Measurements from ENCODE around the gene ITPR2. TPM values are rescaled to one million over a fixed set of nuclear protein-coding genes. Genes with fewer than 3 reads are reported as not detected.
A peak's percentile ranks its signal among the peaks of the same experiment; 100 is the strongest.

The ITPR2 gene
- total RNA-seq, 6 experiments from 2014 or later = 6.9 to 8.4 (median 7.6) TPM

GRCh38 chr12:26818201-26818600 is 14.8 kb downstream of the ITPR2 start:
- Mint-ChIP-seq H3K4me1 (ENCODE audit: low read depth) (peaks cover 28% of the 10 kb centered on the region), H3K27ac (no peak overlapping the region), H3K27me3 (ENCODE audit: insufficient read depth) (no peaks in the 10 kb centered on the region), H3K36me3 (ENCODE audit: low read depth) (no peaks in the 10 kb centered on the region), H3K9me3 (no peaks in the 10 kb centered on the region), H3K4me3 (no peak overlapping the region)
- TF ChIP-seq CTCF (IDR thresholded peaks at IDR 0.05) = no peak
- DNase-seq = no peak

GRCh38 chr12:26817183-26817591 is 15.8 kb downstream of the ITPR2 start:
- Mint-ChIP-seq H3K27me3 (ENCODE audit: insufficient read depth) (no peaks in the 10 kb centered on the region), H3K27ac (no peak overlapping the region), H3K9me3 (no peaks in the 10 kb centered on the region), H3K36me3 (ENCODE audit: low read depth) (no peaks in the 10 kb centered on the region), H3K4me3 (no peak overlapping the region), H3K4me1 (ENCODE audit: low read depth) (peaks cover 18% of the 10 kb centered on the region)
- no peak for TF ChIP-seq CTCF (IDR thresholded peaks at IDR 0.05)
- DNase-seq = no peak

- DNase-seq = no peak
- Mint-ChIP-seq H3K36me3 (ENCODE audit: low read depth) (no peaks in the 10 kb centered on the region), H3K4me3 (no peak overlapping the region), H3K27ac (no peak overlapping the region), H3K4me1 (ENCODE audit: low read depth) (peaks cover 24% of the 10 kb centered on the region), H3K9me3 (no peaks in the 10 kb centered on the region), H3K27me3 (ENCODE audit: insufficient read depth) (no peaks in the 10 kb centered on the region)
- TF ChIP-seq CTCF (IDR thresholded peaks at IDR 0.05) = no peak
Measured at GRCh38 chr12:26813812-26814211, 19.2 kb downstream of the ITPR2 start.

- Mint-ChIP-seq H3K4me1 (ENCODE audit: low read depth) (peaks cover 31% of the 10 kb centered on the region), H3K9me3 (no peaks in the 10 kb centered on the region), H3K27ac (peak overlapping the region; percentile 61), H3K36me3 (ENCODE audit: low read depth) (no peaks in the 10 kb centered on the region), H3K4me3 (peak overlapping the region; percentile 72; the same call in 1 of the 2 replicates), H3K27me3 (ENCODE audit: insufficient read depth) (no peaks in the 10 kb centered on the region)
- peak; percentile 23 for DNase-seq
- TF ChIP-seq CTCF (IDR thresholded peaks at IDR 0.05) = no peak
Measured at GRCh38 chr12:26810330-26810729, 22.7 kb downstream of the ITPR2 start.

GRCh38 chr12:26809611-26810285 is 23.2 kb downstream of the ITPR2 start:
- H3K27ac Mint-ChIP-seq = no peak overlapping the region; the same call in 1 of the 2 replicates
- DNase-seq = no peak
- peaks cover 34% of the 10 kb centered on the region for H3K4me1 Mint-ChIP-seq (ENCODE audit: low read depth)
- no peak overlapping the region; the same call in 1 of the 2 replicates for H3K4me3 Mint-ChIP-seq
- H3K27me3 Mint-ChIP-seq (ENCODE audit: insufficient read depth) = no peaks in the 10 kb centered on the region
- no peaks in the 10 kb centered on the region for H3K9me3 Mint-ChIP-seq
- TF ChIP-seq CTCF (IDR thresholded peaks at IDR 0.05) = no peak
- H3K36me3 Mint-ChIP-seq (ENCODE audit: low read depth) = no peaks in the 10 kb centered on the region

All from HFFc6 (cell line).